GM12873 (cell line): ENCODE data around the gene PLXDC2.

Experiments used
- TF ChIP-seq, protein P1 (sequence below): IDR thresholded peaks from 2 replicates; pipeline ENCODE4 v1.5.1; 2012; ENCODE audit warnings: low read depth, mild to moderate bottlenecking, moderate library complexity, low read length, control low read depth; ENCODE audit not compliant: insufficient read depth; ENCODE audit errors: missing control alignments

The PLXDC2 gene

DNA sequence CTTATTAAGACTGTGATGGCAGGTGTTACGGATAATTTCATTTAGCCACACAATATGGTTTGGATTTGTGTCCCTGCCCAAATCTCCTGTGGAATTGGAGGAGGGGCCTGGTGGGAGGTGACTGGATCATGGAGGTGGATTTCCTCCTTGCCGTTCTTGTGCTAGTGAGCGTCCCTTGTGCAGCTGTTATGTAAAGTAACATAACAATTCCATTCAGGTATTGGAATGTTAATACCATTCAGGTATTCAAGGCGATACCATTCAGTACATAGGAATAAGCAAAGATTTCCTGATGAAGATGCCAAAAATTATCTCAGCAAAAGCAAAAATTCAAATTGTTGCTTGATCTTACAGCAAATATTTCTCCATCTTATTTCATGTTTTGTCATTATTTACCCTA is 32.5 kb upstream of the PLXDC2 start:
- TF ChIP-seq, protein P1, sequence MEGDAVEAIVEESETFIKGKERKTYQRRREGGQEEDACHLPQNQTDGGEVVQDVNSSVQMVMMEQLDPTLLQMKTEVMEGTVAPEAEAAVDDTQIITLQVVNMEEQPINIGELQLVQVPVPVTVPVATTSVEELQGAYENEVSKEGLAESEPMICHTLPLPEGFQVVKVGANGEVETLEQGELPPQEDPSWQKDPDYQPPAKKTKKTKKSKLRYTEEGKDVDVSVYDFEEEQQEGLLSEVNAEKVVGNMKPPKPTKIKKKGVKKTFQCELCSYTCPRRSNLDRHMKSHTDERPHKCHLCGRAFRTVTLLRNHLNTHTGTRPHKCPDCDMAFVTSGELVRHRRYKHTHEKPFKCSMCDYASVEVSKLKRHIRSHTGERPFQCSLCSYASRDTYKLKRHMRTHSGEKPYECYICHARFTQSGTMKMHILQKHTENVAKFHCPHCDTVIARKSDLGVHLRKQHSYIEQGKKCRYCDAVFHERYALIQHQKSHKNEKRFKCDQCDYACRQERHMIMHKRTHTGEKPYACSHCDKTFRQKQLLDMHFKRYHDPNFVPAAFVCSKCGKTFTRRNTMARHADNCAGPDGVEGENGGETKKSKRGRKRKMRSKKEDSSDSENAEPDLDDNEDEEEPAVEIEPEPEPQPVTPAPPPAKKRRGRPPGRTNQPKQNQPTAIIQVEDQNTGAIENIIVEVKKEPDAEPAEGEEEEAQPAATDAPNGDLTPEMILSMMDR = no peak

DNA sequence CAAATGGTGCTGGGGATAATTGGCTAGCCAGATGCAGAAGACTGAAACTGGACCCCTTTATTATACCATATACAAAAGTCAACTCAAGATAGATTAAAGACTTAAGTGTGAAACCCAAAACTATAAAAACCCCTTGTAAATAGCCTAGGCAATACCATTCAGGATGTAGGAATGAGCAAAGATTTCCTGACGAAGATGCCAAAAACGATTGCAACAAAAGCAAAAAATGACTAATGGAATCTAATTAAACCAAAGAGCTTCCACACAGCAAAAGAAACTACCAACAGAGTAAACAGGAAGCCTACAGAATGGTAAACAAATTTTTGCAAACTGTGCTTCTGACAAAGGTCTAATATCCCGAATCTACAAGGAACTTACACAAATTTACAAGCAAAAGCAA is 30.9 kb upstream of the PLXDC2 start:
- TF ChIP-seq, protein P1 = no peak

DNA sequence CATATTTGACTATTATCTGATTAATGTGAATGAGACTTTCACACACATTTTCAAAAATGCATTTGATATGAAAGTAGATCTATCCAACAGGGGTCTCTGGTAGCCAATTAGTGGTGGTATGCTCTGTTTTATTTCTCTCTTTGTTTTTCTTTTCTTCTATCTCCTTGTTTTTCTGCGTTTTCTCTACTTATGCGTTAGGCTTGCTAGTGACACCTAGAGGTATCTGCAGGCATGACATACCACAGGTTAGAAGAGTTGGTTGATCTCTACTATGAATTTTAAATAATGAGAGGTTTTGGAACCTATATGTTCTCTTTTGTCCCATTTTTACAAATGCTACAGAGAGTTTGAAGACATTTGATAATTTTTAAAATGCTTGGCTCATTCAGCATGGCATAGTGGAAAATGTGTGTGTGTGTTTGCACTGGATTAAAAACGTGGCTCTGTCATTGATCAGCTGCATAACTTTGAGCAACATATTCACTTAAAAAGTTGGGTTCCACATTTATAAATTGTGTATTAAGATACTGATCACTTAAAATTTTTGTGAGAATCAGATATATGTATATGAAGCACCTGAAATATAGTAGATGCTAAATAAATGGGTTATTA is 28.1 kb upstream of the PLXDC2 start:
- TF ChIP-seq, protein P1 = peak; percentile 79

DNA sequence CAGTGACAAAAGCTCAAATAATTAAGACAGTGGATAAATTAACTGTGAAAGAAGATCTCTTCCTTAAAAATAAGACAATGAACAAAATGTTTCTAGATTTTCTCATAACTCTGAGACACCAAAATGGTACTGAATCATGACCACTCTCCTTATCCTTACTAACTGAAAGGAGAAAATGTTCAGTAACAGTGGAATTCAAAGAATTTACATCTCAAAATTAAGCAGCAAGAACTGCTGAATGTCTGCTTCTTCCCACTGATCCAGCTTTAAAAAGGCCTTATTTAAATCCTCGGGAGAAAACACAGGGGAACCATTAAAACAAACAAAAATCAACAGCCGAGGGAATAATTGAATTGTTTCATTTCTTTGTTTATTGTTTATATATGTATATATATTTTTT is 27.3 kb upstream of the PLXDC2 start:
- TF ChIP-seq, protein P1 = no peak

DNA sequence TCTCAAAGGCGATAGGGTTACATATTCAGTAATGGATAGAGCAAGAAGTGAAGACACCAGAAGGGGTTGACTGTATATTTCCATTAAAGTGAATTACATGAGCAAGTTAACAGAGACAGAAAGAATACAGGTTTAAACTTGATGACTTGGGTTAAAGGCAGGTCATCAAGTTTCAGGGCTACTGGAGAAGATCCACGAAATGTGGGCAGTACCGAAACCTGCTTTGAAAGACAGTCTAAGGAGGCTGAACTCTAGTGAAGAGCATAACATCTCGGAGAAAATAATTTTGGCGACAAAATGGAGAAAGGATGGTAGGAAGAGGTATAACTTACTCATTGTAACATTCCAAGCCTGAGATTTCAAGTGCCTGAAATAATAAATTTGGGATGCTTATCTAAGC is 26.6 kb upstream of the PLXDC2 start:
- TF ChIP-seq, protein P1 = no peak

DNA sequence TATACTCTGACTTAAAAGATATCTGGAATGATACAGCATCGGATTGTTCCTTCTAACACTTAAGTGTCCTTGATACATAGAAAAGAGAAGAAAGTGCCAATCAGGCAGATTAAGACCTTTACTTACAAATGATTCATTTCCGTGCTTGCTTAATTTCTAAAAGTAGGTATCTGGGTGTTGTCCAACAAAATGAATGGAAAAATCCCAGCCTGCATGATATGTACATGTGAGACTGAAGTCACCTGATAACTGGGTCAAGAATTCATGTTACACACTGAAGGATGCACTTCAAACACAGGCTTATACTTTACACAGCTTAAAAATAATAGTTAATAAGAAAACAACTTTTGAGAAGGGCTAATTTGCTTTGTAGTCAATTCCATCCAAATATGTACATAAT is 25.2 kb upstream of the PLXDC2 start:
- TF ChIP-seq, protein P1 = no peak

DNA sequence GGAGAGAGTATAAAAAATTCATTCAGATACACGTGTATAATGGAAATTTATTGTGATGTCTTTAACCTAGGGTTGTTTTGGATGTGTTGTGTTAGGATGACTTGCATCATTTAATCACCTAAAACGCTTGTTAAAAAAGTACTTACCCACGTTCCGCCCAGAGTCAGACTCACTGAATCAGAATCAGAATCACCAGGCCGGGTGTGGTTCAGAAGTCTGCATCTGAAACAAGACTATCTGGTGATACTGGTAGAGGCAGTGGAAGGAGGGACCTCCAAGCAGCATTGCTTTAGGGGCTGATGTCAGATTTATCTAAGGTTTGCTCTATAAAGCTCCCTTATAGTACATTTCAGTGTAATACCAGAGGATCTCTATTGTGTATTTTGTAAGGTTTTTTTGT is 20.5 kb upstream of the PLXDC2 start:
- TF ChIP-seq, protein P1 = no peak

DNA sequence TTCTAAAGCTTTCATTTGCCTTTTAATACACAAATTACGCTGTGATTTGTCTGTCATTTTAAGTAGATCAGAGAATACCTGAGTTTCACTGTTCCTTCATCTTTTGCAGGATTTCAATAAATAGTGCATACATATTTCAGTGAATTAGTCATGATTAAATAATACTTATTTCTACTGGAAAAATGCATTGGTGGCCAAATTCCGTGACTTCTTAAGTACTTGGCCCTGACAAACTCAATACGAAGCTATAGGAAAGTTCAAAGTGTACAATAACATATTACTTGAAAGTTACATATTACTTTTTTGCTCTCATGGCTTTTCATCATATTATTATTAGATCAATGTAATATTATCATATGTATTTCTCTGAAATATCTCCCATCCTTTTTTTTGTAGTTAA is 16.1 kb upstream of the PLXDC2 start:
- TF ChIP-seq, protein P1 = no peak
